ENCODE measurements around the gene DFFA. TPM values are rescaled to one million over a fixed set of nuclear protein-coding genes. Genes with fewer than 3 reads are reported as not detected.

Gene DFFA
- total and polyA plus RNA-seq, 2 of the 4 experiments (the other 2 are of a cell fraction) = 28.1 to 62.6 TPM

DNA sequence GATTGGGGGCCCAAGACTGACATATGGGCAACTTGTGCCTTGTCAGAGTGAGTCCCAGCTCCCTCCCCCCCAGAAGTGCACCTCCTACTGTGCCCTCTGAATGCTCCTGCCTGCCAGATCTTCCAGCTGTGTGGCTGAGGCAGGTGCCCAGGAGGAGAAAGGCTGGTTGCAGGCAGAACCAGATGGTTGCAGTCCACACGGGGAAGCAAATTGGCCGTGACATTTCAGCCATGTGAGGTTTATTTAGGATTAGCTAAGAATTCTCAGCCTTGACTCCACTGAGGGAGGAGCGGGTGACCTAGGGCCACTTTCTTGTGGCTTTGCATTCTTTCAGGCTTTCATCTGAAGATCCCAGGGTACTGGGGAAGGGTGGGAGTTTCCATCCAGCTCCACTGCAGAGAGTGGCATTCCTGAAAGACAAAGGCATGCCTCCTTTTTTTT is 36.2 kb upstream of the DFFA start:
- Histone ChIP-seq H3K4me2 (ENCODE audit: low read depth, low read length) (no peak overlapping the region), H2BK15ac (ENCODE audit: low read depth, low read length) (no peak overlapping the region), H3K9ac (ENCODE audit: low read depth, low read length) (no peak overlapping the region), H3K9me3 (ENCODE audit: control insufficient read depth, insufficient read depth, low read length) (no peaks in the 10 kb centered on the region), H3K4ac (ENCODE audit: low read depth, low read length) (no peak overlapping the region; the same call in 1 of the 2 replicates), H4K5ac (ENCODE audit: low read depth, low read length) (no peak overlapping the region), H4K20me1 (ENCODE audit: insufficient read depth, low read length) (peaks cover 16% of the 10 kb centered on the region), H4K91ac (ENCODE audit: insufficient read depth, low read depth, low read length) (no peak overlapping the region), H3K79me1 (ENCODE audit: low read depth in 1 of 2, low read length in 2 of 2) (peaks cover 35 to 71% of the 10 kb centered on the region in 2 experiments), H3K36me3 (ENCODE audit: control insufficient read depth, insufficient read depth, low read length) (no peaks in the 10 kb centered on the region; the same call in 1 of the 2 replicates), H2BK20ac (ENCODE audit: low read depth, low read length) (no peak overlapping the region), H2AK9ac (replicated peaks; ENCODE audit: low read depth, low read length, poor library complexity) (no peak overlapping the region), H3K23ac (ENCODE audit: low read depth, low read length) (no peak overlapping the region), H3K14ac (replicated peaks; ENCODE audit: low read depth, low read length) (no peak overlapping the region), H3K4me1 (ENCODE audit: control insufficient read depth, insufficient read depth, low read length) (peaks cover 21% of the 10 kb centered on the region), H2BK5ac (ENCODE audit: low read depth, low read length, poor library complexity, severe bottlenecking) (no peak overlapping the region), H3K18ac (ENCODE audit: low read depth, low read length) (no peak overlapping the region), H2BK120ac (ENCODE audit: low read depth, low read length) (0 out of 2 replicates have a peak overlapping the region, but pooled peaks have one; percentile 20), H3K27me3 (ENCODE audit: control insufficient read depth, insufficient read depth, low read length) (no peaks in the 10 kb centered on the region), H3K27ac (ENCODE audit: insufficient read depth, low read length) (no peak overlapping the region), H2AFZ (replicated peaks; ENCODE audit: low read length, poor library complexity) (no peak overlapping the region), H4K8ac (ENCODE audit: low read depth in 2 of 2, low read length in 2 of 2) (no peak overlapping the region), H3K9me1 (ENCODE audit: insufficient read depth, low read length) (peaks cover 21% of the 10 kb centered on the region), H2AK5ac (ENCODE audit: low read depth, low read length) (no peak overlapping the region), H3K56ac (ENCODE audit: extremely low read depth, insufficient read depth, low read length) (no peak overlapping the region), H3K4me3 (ENCODE audit: insufficient read depth, low read depth, low read length) (no peak overlapping the region)
- POLR2A ChIA-PET (ENCODE audit: unreplicated experiment) = no interaction called here
- WGBS, 2 experiments (ENCODE audit: extremely low coverage in 2 of 2, insufficient read length in 1 of 2) = no CpG with 5 or more reads among the region's 3 CpGs
- intact Hi-C loops (cut with micrococcal nuclease) (no loop called here), in situ Hi-C loops (cut with MboI; ENCODE audit: low sequenced_read_pairs) (loop anchor here (5.0 kb wide), 1 partner anchor 359 kb away; no protein-coding TSS in a partner anchor), dilution Hi-C loops (cut with HindIII; ENCODE audit: low sequenced_read_pairs, unreplicated experiment) (no loop called here)
- no TSS peak for BruUV-seq (replicated peaks)
- DNase-seq (peak; percentile 57), ATAC-seq (ENCODE audit: low read depth) (peak; percentile 3; the same call in 1 of the 2 replicates)
- TF ChIP-seq MAFK (IDR thresholded peaks at IDR 0.05; ENCODE audit: low read depth, low read length) (no peak), POLR2A (IDR thresholded peaks at IDR 0.05; ENCODE audit: low read depth, low read length) (no peak), RCOR1 (IDR thresholded peaks at IDR 0.05; ENCODE audit: insufficient replicate concordance, low read length) (no peak), MAZ (IDR thresholded peaks at IDR 0.05; ENCODE audit: borderline replicate concordance, low read depth, low read length) (no peak), BHLHE40 (IDR thresholded peaks at IDR 0.05; ENCODE audit: low read depth, low read length) (no peak), SMC3 (IDR thresholded peaks at IDR 0.05; ENCODE audit: low read depth, low read length) (no peak), MXI1 (IDR thresholded peaks at IDR 0.05; ENCODE audit: borderline replicate concordance, low read depth, low read length) (no peak), FOS (IDR thresholded peaks at IDR 0.05; ENCODE audit: low read depth, low read length) (no peak), CHD1 (IDR thresholded peaks at IDR 0.05; ENCODE audit: low read depth, low read length) (no peak), CEBPB (IDR thresholded peaks at IDR 0.05; ENCODE audit: low read depth, low read length) (no peak)
- TF ChIP-seq, protein P1, sequence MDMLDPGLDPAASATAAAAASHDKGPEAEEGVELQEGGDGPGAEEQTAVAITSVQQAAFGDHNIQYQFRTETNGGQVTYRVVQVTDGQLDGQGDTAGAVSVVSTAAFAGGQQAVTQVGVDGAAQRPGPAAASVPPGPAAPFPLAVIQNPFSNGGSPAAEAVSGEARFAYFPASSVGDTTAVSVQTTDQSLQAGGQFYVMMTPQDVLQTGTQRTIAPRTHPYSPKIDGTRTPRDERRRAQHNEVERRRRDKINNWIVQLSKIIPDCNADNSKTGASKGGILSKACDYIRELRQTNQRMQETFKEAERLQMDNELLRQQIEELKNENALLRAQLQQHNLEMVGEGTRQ (IDR thresholded peaks at IDR 0.05; ENCODE audit: low read depth, low read length) = no peak
- TF ChIP-seq, protein P2, sequence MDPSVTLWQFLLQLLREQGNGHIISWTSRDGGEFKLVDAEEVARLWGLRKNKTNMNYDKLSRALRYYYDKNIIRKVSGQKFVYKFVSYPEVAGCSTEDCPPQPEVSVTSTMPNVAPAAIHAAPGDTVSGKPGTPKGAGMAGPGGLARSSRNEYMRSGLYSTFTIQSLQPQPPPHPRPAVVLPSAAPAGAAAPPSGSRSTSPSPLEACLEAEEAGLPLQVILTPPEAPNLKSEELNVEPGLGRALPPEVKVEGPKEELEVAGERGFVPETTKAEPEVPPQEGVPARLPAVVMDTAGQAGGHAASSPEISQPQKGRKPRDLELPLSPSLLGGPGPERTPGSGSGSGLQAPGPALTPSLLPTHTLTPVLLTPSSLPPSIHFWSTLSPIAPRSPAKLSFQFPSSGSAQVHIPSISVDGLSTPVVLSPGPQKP (IDR thresholded peaks at IDR 0.05; ENCODE audit: borderline replicate concordance, low read depth, low read length) = no peak
- CTCF ChIA-PET = interaction anchor here (0.6 to 3.1 kb wide), 4 partner anchors 15 to 379 kb away, joined by 3 to 22 read pairs (median 7); no protein-coding TSS in a partner anchor
